HEK293T (cell line): ENCODE data around the gene TRIM61.

Experiments used
- CTBP1 ChIP-seq: fragments of 450-650 bp; IDR thresholded peaks from 2 replicates; pipeline ENCODE4 v1.6.1; 2016; ENCODE audit warnings: borderline replicate concordance
- ELF4 ChIP-seq: fragments of 450-650 bp; IDR thresholded peaks from 2 replicates; pipeline ENCODE4 v1.6.1; 2017; ENCODE audit warnings: antibody characterized with exemption
- FOXA1 ChIP-seq: fragments of 450-650 bp; IDR thresholded peaks from 2 replicates; pipeline ENCODE4 v1.6.1; 2016; ENCODE audit warnings: mild to moderate bottlenecking
- FOXK2 ChIP-seq: fragments of 450-650 bp; IDR thresholded peaks from 2 replicates; pipeline ENCODE4 v1.6.1; 2016; ENCODE audit warnings: mild to moderate bottlenecking
- L3MBTL2 ChIP-seq: fragments of 450-650 bp; conservative IDR thresholded peaks from 2 replicates; pipeline ENCODE4 v1.6.1; 2016; ENCODE audit warnings: mild to moderate bottlenecking
- LEF1 ChIP-seq: fragments of 450-650 bp; IDR thresholded peaks from 2 replicates; pipeline ENCODE4 v1.6.1; 2017; ENCODE audit warnings: mild to moderate bottlenecking, borderline replicate concordance
- NFRKB ChIP-seq: fragments of 450-650 bp; IDR thresholded peaks from 2 replicates; pipeline ENCODE4 v1.6.1; 2016; ENCODE audit warnings: mild to moderate bottlenecking, moderate library complexity
- SP1 ChIP-seq: fragments of 450-650 bp; IDR thresholded peaks from 2 replicates; pipeline ENCODE4 v1.6.1; 2017
- ZNF384 ChIP-seq: fragments of 450-650 bp; IDR thresholded peaks from 2 replicates; pipeline ENCODE4 v1.6.1; 2016

DNA sequence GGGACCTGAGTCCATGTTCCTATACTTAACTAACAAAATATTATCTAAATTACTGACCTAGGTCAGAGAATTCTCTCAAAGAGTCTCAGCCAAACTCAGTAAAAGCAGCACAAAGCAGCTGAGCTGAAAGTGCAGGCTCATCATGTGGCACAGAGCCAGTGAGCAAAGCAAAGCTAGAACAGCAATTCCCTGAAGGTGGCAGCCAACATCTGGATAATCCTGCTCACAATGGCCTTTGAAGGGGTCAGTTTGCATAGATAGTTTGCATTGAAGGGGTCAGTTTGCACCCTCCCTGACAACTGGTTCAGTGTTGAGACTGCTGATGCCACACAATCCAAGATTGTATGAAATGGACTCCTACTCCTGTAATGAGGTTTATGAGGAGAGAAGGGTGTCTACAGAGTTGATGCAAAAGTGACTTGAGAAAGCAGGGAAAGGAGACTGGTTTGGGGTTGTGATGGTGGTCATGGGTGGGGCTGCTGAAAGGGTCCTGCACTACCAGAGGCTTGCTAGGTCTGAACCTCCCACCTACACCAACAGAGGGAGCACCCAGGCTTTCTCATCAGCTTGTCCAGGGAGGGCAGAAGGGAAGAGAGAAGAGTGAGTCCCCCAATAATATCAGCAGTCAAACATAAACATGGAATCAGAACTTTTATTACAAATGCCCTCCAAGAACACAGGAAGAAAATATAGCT, 39.7 kb downstream of the TRIM61 start:
- TF ChIP-seq NFRKB (no peak), FOXA1 (no peak), CTBP1 (no peak), SP1 (no peak), ZNF384 (no peak), ELF4 (no peak), FOXK2 (no peak), L3MBTL2 (no peak), LEF1 (no peak)
